ENCODE results near the gene BCAM.

DNA sequence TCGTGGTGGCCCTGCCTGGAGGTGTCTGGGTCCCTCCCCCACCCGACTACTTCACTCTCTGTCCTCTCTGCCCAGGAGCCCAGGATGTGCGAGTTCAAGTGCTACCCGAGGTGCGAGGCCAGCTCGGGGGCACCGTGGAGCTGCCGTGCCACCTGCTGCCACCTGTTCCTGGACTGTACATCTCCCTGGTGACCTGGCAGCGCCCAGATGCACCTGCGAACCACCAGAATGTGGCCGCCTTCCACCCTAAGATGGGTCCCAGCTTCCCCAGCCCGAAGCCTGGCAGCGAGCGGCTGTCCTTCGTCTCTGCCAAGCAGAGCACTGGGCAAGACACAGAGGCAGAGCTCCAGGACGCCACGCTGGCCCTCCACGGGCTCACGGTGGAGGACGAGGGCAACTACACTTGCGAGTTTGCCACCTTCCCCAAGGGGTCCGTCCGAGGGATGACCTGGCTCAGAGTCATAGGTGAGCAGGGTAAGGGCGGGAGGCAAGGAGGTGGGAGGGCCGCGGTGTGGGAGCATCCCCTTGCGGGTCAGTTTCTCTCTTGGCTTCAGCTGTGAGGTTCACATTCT is 56.4 kb downstream of the BCAM start:
- TF ChIP-seq, protein P1, sequence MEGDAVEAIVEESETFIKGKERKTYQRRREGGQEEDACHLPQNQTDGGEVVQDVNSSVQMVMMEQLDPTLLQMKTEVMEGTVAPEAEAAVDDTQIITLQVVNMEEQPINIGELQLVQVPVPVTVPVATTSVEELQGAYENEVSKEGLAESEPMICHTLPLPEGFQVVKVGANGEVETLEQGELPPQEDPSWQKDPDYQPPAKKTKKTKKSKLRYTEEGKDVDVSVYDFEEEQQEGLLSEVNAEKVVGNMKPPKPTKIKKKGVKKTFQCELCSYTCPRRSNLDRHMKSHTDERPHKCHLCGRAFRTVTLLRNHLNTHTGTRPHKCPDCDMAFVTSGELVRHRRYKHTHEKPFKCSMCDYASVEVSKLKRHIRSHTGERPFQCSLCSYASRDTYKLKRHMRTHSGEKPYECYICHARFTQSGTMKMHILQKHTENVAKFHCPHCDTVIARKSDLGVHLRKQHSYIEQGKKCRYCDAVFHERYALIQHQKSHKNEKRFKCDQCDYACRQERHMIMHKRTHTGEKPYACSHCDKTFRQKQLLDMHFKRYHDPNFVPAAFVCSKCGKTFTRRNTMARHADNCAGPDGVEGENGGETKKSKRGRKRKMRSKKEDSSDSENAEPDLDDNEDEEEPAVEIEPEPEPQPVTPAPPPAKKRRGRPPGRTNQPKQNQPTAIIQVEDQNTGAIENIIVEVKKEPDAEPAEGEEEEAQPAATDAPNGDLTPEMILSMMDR (IDR thresholded peaks at IDR 0.05; ENCODE audit: poor library complexity), result no peak
- TF ChIP-seq EZH2 (IDR thresholded peaks at IDR 0.05; ENCODE audit: borderline replicate concordance), result no peak

Data from hepatocyte (in vitro differentiated cells).